ENCODE data around the gene INPP5A. TPM values are rescaled to one million over a fixed set of nuclear protein-coding genes. Genes with fewer than 3 reads are reported as not detected.
"Not testable (repeated sequence)": the region's sequence is repeated elsewhere in the genome, so short reads cannot be mapped to it uniquely, and the experiment has no call there.

INPP5A gene
- total RNA-seq, 1 donor from 2014 or later = 14.2 TPM

DNA sequence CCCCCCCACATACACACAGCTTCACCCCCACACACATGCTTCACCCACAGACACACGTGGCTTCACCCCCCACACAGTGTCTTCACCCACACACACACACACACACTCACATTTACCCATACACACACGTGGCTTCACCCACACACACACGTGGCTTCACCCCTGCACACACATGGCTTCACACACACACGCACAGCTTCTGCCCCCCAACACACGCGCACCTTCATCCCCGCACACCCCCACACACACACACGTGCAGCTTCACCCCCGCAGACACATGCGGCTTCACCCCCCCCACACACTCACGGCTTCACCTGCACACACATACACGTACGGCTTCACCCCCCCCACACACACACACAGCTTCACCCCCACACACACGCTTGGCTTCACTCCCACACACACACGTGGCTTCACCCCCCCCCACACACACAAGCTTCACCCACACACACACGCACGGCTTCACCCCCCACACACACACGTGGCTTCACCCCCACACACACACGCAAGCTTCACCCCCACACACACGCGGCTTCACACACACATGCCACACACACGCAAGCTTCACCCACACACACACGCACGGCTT lies 165.9 kb downstream of the INPP5A start:
- H3K27ac Mint-ChIP-seq = no peak overlapping the region
- peaks cover 14% of the 10 kb centered on the region for H4K20me1 ChIP-seq (ENCODE audit: low read depth)

GRCh38 chr10:132704008-132704814 lies 166.6 kb downstream of the INPP5A start:
- no peak overlapping the region for H3K27ac ChIP-seq
- Mint-ChIP-seq H3K4me3 (no peak overlapping the region), H3K27ac (no peak overlapping the region), H3K36me3 (peaks cover 26% of the 10 kb centered on the region), H3K27me3 (ENCODE audit: insufficient read depth, low read depth) (peaks cover 5% of the 10 kb centered on the region), H3K9me3 (peaks cover 31% of the 10 kb centered on the region), H3K4me1 (peaks cover 11% of the 10 kb centered on the region)
- no peaks in the 10 kb centered on the region for H3K27me3 ChIP-seq
- no peaks in the 10 kb centered on the region for H3F3A ChIP-seq (ENCODE audit: low read depth)
- no peak overlapping the region for H3K4me3 ChIP-seq
- DNase-seq (ENCODE audit: low spot score) = no peak
- H3K4me1 ChIP-seq = no peaks in the 10 kb centered on the region
- H3K36me3 ChIP-seq = no peaks in the 10 kb centered on the region
- no peak overlapping the region for H3K9ac ChIP-seq
- peaks cover 18% of the 10 kb centered on the region for H4K20me1 ChIP-seq (ENCODE audit: low read depth)
- H2AFZ ChIP-seq (replicated peaks) = no peak overlapping the region
- no peaks in the 10 kb centered on the region for H3K79me2 ChIP-seq (ENCODE audit: low read depth)
- TF ChIP-seq EZH2phosphoT487 (IDR thresholded peaks at IDR 0.05) = no peak
- no peak for TF ChIP-seq CTCF (IDR thresholded peaks at IDR 0.05)
- TF ChIP-seq EZH2 (IDR thresholded peaks at IDR 0.05) = no peak
- H3K4me2 ChIP-seq = no peak overlapping the region
- H3K9me3 ChIP-seq (ENCODE audit: low read depth) = no peaks in the 10 kb centered on the region

More for the DNA sequence above, 165.9 kb downstream of the INPP5A start:
- Histone ChIP-seq H3K27ac (no peak overlapping the region), H3K9ac (no peak overlapping the region), H3K4me1 (no peaks in the 10 kb centered on the region), H3K27me3 (no peaks in the 10 kb centered on the region), H2AFZ (replicated peaks) (no peak overlapping the region), H3K9me3 (ENCODE audit: low read depth) (no peaks in the 10 kb centered on the region), H3K4me3 (no peak overlapping the region), H3K4me2 (no peak overlapping the region), H3K36me3 (no peaks in the 10 kb centered on the region), H3F3A (ENCODE audit: low read depth) (no peaks in the 10 kb centered on the region), H3K79me2 (ENCODE audit: low read depth) (no peaks in the 10 kb centered on the region)
- H3K4me1 Mint-ChIP-seq = peaks cover 8% of the 10 kb centered on the region
- peaks cover 31% of the 10 kb centered on the region for H3K9me3 Mint-ChIP-seq
- H3K4me3 Mint-ChIP-seq = no peak overlapping the region
- no peak for TF ChIP-seq EZH2phosphoT487 (IDR thresholded peaks at IDR 0.05)
- H3K27me3 Mint-ChIP-seq (ENCODE audit: insufficient read depth, low read depth) = peaks cover 5% of the 10 kb centered on the region
- DNase-seq (ENCODE audit: low spot score) = no peak
- peaks cover 23% of the 10 kb centered on the region for H3K36me3 Mint-ChIP-seq

- not testable (repeated sequence) for H3F3A ChIP-seq (ENCODE audit: low read depth)
Measured at GRCh38 chr10:132704815-132705064, 167.2 kb downstream of the INPP5A start.

GRCh38 chr10:132705173-132705572 lies 167.6 kb downstream of the INPP5A start:
- TF ChIP-seq CTCF (IDR thresholded peaks at IDR 0.05) (no peak), EZH2phosphoT487 (IDR thresholded peaks at IDR 0.05) (no peak), EZH2 (IDR thresholded peaks at IDR 0.05) (no peak)
- no peaks in the 10 kb centered on the region for H3K27me3 ChIP-seq
- Mint-ChIP-seq H3K27me3 (ENCODE audit: insufficient read depth, low read depth) (peaks cover 5% of the 10 kb centered on the region), H3K36me3 (peaks cover 26% of the 10 kb centered on the region), H3K27ac (no peak overlapping the region), H3K9me3 (peaks cover 31% of the 10 kb centered on the region), H3K4me1 (peaks cover 15% of the 10 kb centered on the region), H3K4me3 (no peak overlapping the region)
- H3K4me1 ChIP-seq = no peaks in the 10 kb centered on the region
- no peak overlapping the region for H3K9ac ChIP-seq
- peaks cover 19% of the 10 kb centered on the region for H4K20me1 ChIP-seq (ENCODE audit: low read depth)
- no peak overlapping the region for H3K27ac ChIP-seq
- no peak overlapping the region for H3K4me2 ChIP-seq
- H3K9me3 ChIP-seq (ENCODE audit: low read depth) = no peaks in the 10 kb centered on the region
- DNase-seq (ENCODE audit: low spot score) = no peak
- no peak overlapping the region for H3K4me3 ChIP-seq
- no peaks in the 10 kb centered on the region for H3F3A ChIP-seq (ENCODE audit: low read depth)
- no peaks in the 10 kb centered on the region for H3K79me2 ChIP-seq (ENCODE audit: low read depth)
- H3K36me3 ChIP-seq = no peaks in the 10 kb centered on the region
- no peak overlapping the region for H2AFZ ChIP-seq (replicated peaks)

More at GRCh38 chr10:132704815-132705064, 167.2 kb downstream of the INPP5A start:
- H3K4me3 Mint-ChIP-seq; H3K27ac ChIP-seq; H3K9ac ChIP-seq; H3K36me3 ChIP-seq; H3K4me2 ChIP-seq; H3K27me3 ChIP-seq; H3K27ac Mint-ChIP-seq; H3K79me2 ChIP-seq (ENCODE audit: low read depth); H3K9me3 ChIP-seq (ENCODE audit: low read depth); H3K27me3 Mint-ChIP-seq (ENCODE audit: insufficient read depth, low read depth); H3K4me3 ChIP-seq; DNase-seq (ENCODE audit: low spot score); H3K4me1 ChIP-seq; H2AFZ ChIP-seq (replicated peaks): not testable (repeated sequence)
- peaks cover 16% of the 10 kb centered on the region for H4K20me1 ChIP-seq (ENCODE audit: low read depth)
- peaks cover 11% of the 10 kb centered on the region for H3K4me1 Mint-ChIP-seq
- H3K36me3 Mint-ChIP-seq = peaks cover 26% of the 10 kb centered on the region
- peaks cover 31% of the 10 kb centered on the region for H3K9me3 Mint-ChIP-seq
